ENCODE results near the gene HNMT.
"Not testable (repeated sequence)": the region's sequence is repeated elsewhere in the genome, so short reads cannot be mapped to it uniquely, and the experiment has no call there.

Gene HNMT

GRCh38 chr2:137947032-137947727, 17.1 kb upstream of the HNMT start:
- DNase-seq: no peak

- DNase-seq: peak; percentile 10
Measured at GRCh38 chr2:137947728-137948336, 16.4 kb upstream of the HNMT start.

GRCh38 chr2:137948894-137949293, 15.4 kb upstream of the HNMT start:
- no peak for DNase-seq

- DNase-seq: no peak
Measured at GRCh38 chr2:137950238-137950637, 14.0 kb upstream of the HNMT start.

GRCh38 chr2:137951586-137951985, 12.7 kb upstream of the HNMT start:
- no peak for DNase-seq

GRCh38 chr2:137952586-137953129, 11.6 kb upstream of the HNMT start:
- no peak for DNase-seq

- no peak for DNase-seq
Measured at GRCh38 chr2:137955536-137955935, 8.7 kb upstream of the HNMT start.

- no peak for DNase-seq
Measured at GRCh38 chr2:137957033-137957432, 7.2 kb upstream of the HNMT start.

- DNase-seq: no peak
Measured at GRCh38 chr2:137959166-137959565, 5.1 kb upstream of the HNMT start.

GRCh38 chr2:137960223-137960622, 4.0 kb upstream of the HNMT start:
- DNase-seq: no peak

GRCh38 chr2:137961602-137962001, 2.7 kb upstream of the HNMT start:
- no peak for DNase-seq

- no peak for DNase-seq
Measured at GRCh38 chr2:137963535-137964065, 673 bp upstream of the HNMT start.

GRCh38 chr2:137964859-137965459, 686 bp downstream of the HNMT start:
- DNase-seq: no peak

GRCh38 chr2:137966043-137966442, 1.8 kb downstream of the HNMT start:
- no peak for DNase-seq

GRCh38 chr2:137967042-137967441, 2.8 kb downstream of the HNMT start:
- DNase-seq: no peak

- no peak for DNase-seq
Measured at GRCh38 chr2:137968477-137969417, 4.5 kb downstream of the HNMT start.

- no peak for DNase-seq
Measured at GRCh38 chr2:137969418-137969765, 5.1 kb downstream of the HNMT start.

GRCh38 chr2:137969876-137970275, 5.6 kb downstream of the HNMT start:
- no peak for DNase-seq

- not testable (repeated sequence) for DNase-seq
Measured at GRCh38 chr2:137971259-137971658, 7.0 kb downstream of the HNMT start.

- DNase-seq: no peak
Measured at GRCh38 chr2:137973280-137973679, 9.0 kb downstream of the HNMT start.

- no peak for DNase-seq
Measured at GRCh38 chr2:137975280-137976271, 11.3 kb downstream of the HNMT start.

GRCh38 chr2:137976274-137976673, 12.0 kb downstream of the HNMT start:
- no peak for DNase-seq

Data from activated CD4-positive, alpha-beta T cell treated with anti-CD3 and anti-CD28 coated beads, Interleukin-2, amount 50 U/mL, for 1 hour (primary cell).